Tibial nerve (tissue), 4 donors: ENCODE results near the gene CRYBB1. TPM values are rescaled to one million over a fixed set of nuclear protein-coding genes. Genes with fewer than 3 reads are reported as not detected.

Experiments used
- DNase-seq, 2 donors: peaks; one replicate each; pipeline ENCODE4 v3.0.0-alpha.2; 2019; ENCODE audit warnings: low spot score in 2 of 2
- H3K27ac ChIP-seq, 4 donors: fragments of 200-600 bp; sonication (generic) in 3 of 4; one replicate each; pipeline ENCODE4 v1.5.1; 2017 to 2019; ENCODE audit warnings: mild to moderate bottlenecking in 1 of 4
- H3K27me3 ChIP-seq, 2 donors: fragments of 200-600 bp; sonication (generic) in 1 of 2; one replicate each; pipeline versions ENCODE4 v1.5.1 to v1.6.0; 2017 to 2019
- H3K36me3 ChIP-seq, 3 donors: fragments of 200-600 bp; sonication (generic); one replicate each; pipeline ENCODE4 v1.5.1; 2018 to 2019
- H3K4me1 ChIP-seq, 4 donors: fragments of 200-600 bp; sonication (generic) in 3 of 4; one replicate each; pipeline ENCODE4 v1.5.1; 2017 to 2019
- H3K4me3 ChIP-seq, 4 donors: fragments of 200-600 bp; sonication (generic) in 3 of 4; one replicate each; pipeline ENCODE4 v1.5.1; 2017 to 2019; ENCODE audit warnings: mild to moderate bottlenecking in 1 of 4, moderate library complexity in 1 of 4
- H3K9me3 ChIP-seq, 4 donors: fragments of 200-600 bp; sonication (generic) in 3 of 4; one replicate each; pipeline ENCODE4 v1.5.1; 2017 to 2019
- CTCF ChIP-seq, 5 experiments: fragments of 200-600 bp in 3 of 5; fragments of 450-650 bp in 2 of 5; sonication (generic) in 3 of 5; IDR thresholded peaks; one replicate each; pipeline ENCODE4 v1.5.1; 2016 to 2019; ENCODE audit warnings: antibody characterized with exemption in 5 of 5, mild to moderate bottlenecking in 3 of 5, moderate library complexity in 2 of 5
- EP300 ChIP-seq, 2 donors: sonication (generic); formaldehyde crosslinking; IDR thresholded peaks; one replicate each; pipeline ENCODE4 v1.6.1; 2017; ENCODE audit warnings: antibody characterized with exemption in 2 of 2, mild to moderate bottlenecking in 1 of 2
- POLR2A ChIP-seq, 2 donors: fragments of 450-650 bp; IDR thresholded peaks; one replicate each; pipeline ENCODE4 v1.6.1; 2017; ENCODE audit warnings: antibody characterized with exemption in 2 of 2, mild to moderate bottlenecking in 2 of 2, moderate library complexity in 2 of 2
- WGBS, 2 donors: methylation state at CpG; one replicate each; pipeline ENCODE4 v1.1.5; 2018; 5-methylcytosine and 5-hydroxymethylcytosine counted together
- total RNA-seq, 4 donors: library from RNA; depleted of rRNA; stranded (reverse); fragments of >200 nt; gene quantifications; one replicate each; pipeline ENCODE4 v1.1.0, GENCODE V29; 2016

CRYBB1 gene
- total RNA-seq, 4 donors from 2014 or later: 0.84 to 4.8 (median 1.8) TPM

GRCh38 chr22:26599505-26599904, 18.3 kb downstream of the CRYBB1 start:
- H3K9me3 ChIP-seq: no peaks in the 10 kb centered on the region
- no peaks in the 10 kb centered on the region for H3K27me3 ChIP-seq
- DNase-seq: no peak
- TF ChIP-seq CTCF (IDR thresholded peaks at IDR 0.05): no peak
- no peaks in the 10 kb centered on the region for H3K4me1 ChIP-seq
- H3K27ac ChIP-seq: no peak overlapping the region
- no peak overlapping the region for H3K4me3 ChIP-seq
- WGBS, 2 donors: 76 to 78% methylated on average over 11 of the region's 11 CpGs
- no peaks in the 10 kb centered on the region for H3K36me3 ChIP-seq

- WGBS, 2 donors: 85 to 87% methylated on average over 4 of the region's 4 CpGs
- no peak overlapping the region for H3K27ac ChIP-seq
- no peak for DNase-seq
- no peak for TF ChIP-seq CTCF (IDR thresholded peaks at IDR 0.05)
- no peak for TF ChIP-seq EP300 (IDR thresholded peaks at IDR 0.05)
- TF ChIP-seq POLR2A (IDR thresholded peaks at IDR 0.05): no peak
- no peaks in the 10 kb centered on the region for H3K36me3 ChIP-seq
- H3K4me3 ChIP-seq: no peak overlapping the region
- peaks cover 0 to 2% (median 0%) of the 10 kb centered on the region in 4 donors for H3K4me1 ChIP-seq
- no peaks in the 10 kb centered on the region for H3K9me3 ChIP-seq
- no peaks in the 10 kb centered on the region for H3K27me3 ChIP-seq
Measured at GRCh38 chr22:26597480-26597879, 20.3 kb downstream of the CRYBB1 start.

GRCh38 chr22:26597026-26597425, 20.8 kb downstream of the CRYBB1 start:
- no peak for DNase-seq
- no peak overlapping the region for H3K4me3 ChIP-seq
- 71 to 81% methylated on average over 4 of the region's 4 CpGs for WGBS, 2 donors

GRCh38 chr22:26593763-26594162, 24.1 kb downstream of the CRYBB1 start:
- no peaks in the 10 kb centered on the region for H3K36me3 ChIP-seq
- no peak for TF ChIP-seq POLR2A (IDR thresholded peaks at IDR 0.05)
- TF ChIP-seq EP300 (IDR thresholded peaks at IDR 0.05): no peak
- TF ChIP-seq CTCF (IDR thresholded peaks at IDR 0.05): no peak
- no peak for DNase-seq
- peaks cover 0 to 23% (median 6%) of the 10 kb centered on the region in 4 donors for H3K4me1 ChIP-seq
- no peak overlapping the region for H3K4me3 ChIP-seq
- no peaks in the 10 kb centered on the region for H3K9me3 ChIP-seq
- H3K27ac ChIP-seq: no peak overlapping the region
- 18 to 44% methylated on average over 1 of the region's 1 CpG for WGBS, 2 donors
- H3K27me3 ChIP-seq: no peaks in the 10 kb centered on the region

More at GRCh38 chr22:26597026-26597425, 20.8 kb downstream of the CRYBB1 start:
- Histone ChIP-seq H3K27ac (no peak overlapping the region), H3K9me3 (no peaks in the 10 kb centered on the region), H3K4me1 (peaks cover 0 to 6% (median 1%) of the 10 kb centered on the region in 4 donors), H3K36me3 (no peaks in the 10 kb centered on the region), H3K27me3 (no peaks in the 10 kb centered on the region)
- TF ChIP-seq EP300 (IDR thresholded peaks at IDR 0.05): no peak

GRCh38 chr22:26592421-26592891, 25.4 kb downstream of the CRYBB1 start:
- Histone ChIP-seq H3K4me1 (peaks cover 0 to 23% (median 8%) of the 10 kb centered on the region in 4 donors), H3K9me3 (no peaks in the 10 kb centered on the region), H3K27me3 (no peaks in the 10 kb centered on the region), H3K4me3 (no peak overlapping the region), H3K27ac (no peak overlapping the region), H3K36me3 (no peaks in the 10 kb centered on the region)
- DNase-seq: no peak
- 70 to 81% methylated on average over 4 of the region's 4 CpGs for WGBS, 2 donors
- TF ChIP-seq CTCF (IDR thresholded peaks at IDR 0.05) (no peak), EP300 (IDR thresholded peaks at IDR 0.05) (no peak), POLR2A (IDR thresholded peaks at IDR 0.05) (no peak)
